H1 (cell line): Measurements from ENCODE around the gene MREG. TPM values are rescaled to one million over a fixed set of nuclear protein-coding genes. Genes with fewer than 3 reads are reported as not detected.

Source experiments
- CTCF ChIA-PET: fragments of 300-600 bp; sonication (Branson Sonifier 250); formaldehyde crosslinking; loops from one replicate; lab custom pipeline; 2021; ENCODE audit not compliant: partially characterized antibody; lab: Charles Lee
- POLR2A ChIA-PET: fragments of 300-600 bp; sonication (Branson Sonifier 250); formaldehyde crosslinking; loops from one replicate; lab custom pipeline; 2021; ENCODE audit warnings: inconsistent platforms; ENCODE audit not compliant: partially characterized antibody; lab: Charles Lee
- DNase-seq, 2 experiments: peaks; one replicate each; pipeline versions ENCODE4 v3.0.0 to v3.0.0-alpha.2; 2010 to 2022; ENCODE audit warnings: low spot score in 2 of 2, low read depth in 1 of 2, mixed read lengths in 1 of 2
- FAIRE-seq: peaks from 2 replicates; lab custom pipeline; 2011; peaks lifted over from hg19 to GRCh38; lab: Jason Lieb, UNC
- H2AFZ ChIP-seq: 2 replicates; pipeline ENCODE4 v1.8.1; 2012; ENCODE audit warnings: low read length, inconsistent platforms
- H2AK5ac ChIP-seq: 2 replicates; pipeline ENCODE4 v1.6.1; 2013; ENCODE audit warnings: low read depth, low read length
- H2BK120ac ChIP-seq: replicated peaks from 2 replicates; pipeline ENCODE3; 2013; ENCODE audit warnings: low read depth, low read length, inconsistent platforms
- H2BK12ac ChIP-seq: 2 replicates; pipeline ENCODE4 v1.6.1; 2013; ENCODE audit warnings: low read depth, low read length
- H2BK15ac ChIP-seq: 2 replicates; pipeline ENCODE4 v1.6.1; 2013; ENCODE audit warnings: low read length
- H2BK20ac ChIP-seq: 2 replicates; pipeline ENCODE4 v1.6.1; 2013; ENCODE audit warnings: low read length
- H2BK5ac ChIP-seq: 2 replicates; pipeline ENCODE4 v1.6.1; 2013; ENCODE audit warnings: low read depth, low read length
- H3K14ac ChIP-seq: 2 replicates; pipeline ENCODE4 v1.6.1; 2013; ENCODE audit warnings: inconsistent platforms; ENCODE audit not compliant: insufficient read length
- H3K18ac ChIP-seq: 2 replicates; pipeline ENCODE4 v1.6.1; 2013; ENCODE audit warnings: low read length; ENCODE audit errors: extremely low read depth
- H3K23ac ChIP-seq: 2 replicates; pipeline ENCODE4 v1.6.1; 2013; ENCODE audit warnings: inconsistent platforms; ENCODE audit not compliant: insufficient read length
- H3K23me2 ChIP-seq: 2 replicates; pipeline ENCODE4 v1.6.1; 2013; ENCODE audit warnings: low read depth, low read length
- H3K27ac ChIP-seq: 2 replicates; pipeline ENCODE4 v1.6.1; 2011; ENCODE audit warnings: low read depth, low read length, inconsistent platforms
- H3K27me3 ChIP-seq, 4 experiments: replicated peaks in 1 of 4; 1 replicate in 1 of 4; 2 replicates in 3 of 4; pipeline versions ENCODE4 v1.6.1 to v1.8.1; 2011 to 2013; ENCODE audit warnings: low read length in 3 of 4, mild to moderate bottlenecking in 3 of 4, inconsistent platforms in 2 of 4, mixed read lengths in 2 of 4, moderate library complexity in 1 of 4; ENCODE audit not compliant: control insufficient read depth in 3 of 4, insufficient read depth in 3 of 4; ENCODE audit errors: extremely low read depth in 1 of 4
- H3K36me3 ChIP-seq, 4 experiments: 2 replicates each; pipeline versions ENCODE4 v1.6.1 to v1.8.1; 2011 to 2013; ENCODE audit warnings: mild to moderate bottlenecking in 4 of 4, low read length in 3 of 4, moderate library complexity in 2 of 4, control low read depth in 1 of 4, inconsistent platforms in 1 of 4; ENCODE audit not compliant: insufficient read depth in 4 of 4, control insufficient read depth in 2 of 4
- H3K4ac ChIP-seq: replicated peaks from 2 replicates; pipeline ENCODE3; 2013; ENCODE audit warnings: low read length, low read depth, mixed read lengths, inconsistent platforms; ENCODE audit not compliant: insufficient read length
- H3K4me1 ChIP-seq, 4 experiments: replicated peaks in 1 of 4; 1 replicate in 1 of 4; 2 replicates in 3 of 4; pipeline versions ENCODE4 v1.6.1 to v1.8.1; 2011 to 2013; ENCODE audit warnings: low read length in 3 of 4, inconsistent platforms in 2 of 4, mixed read lengths in 1 of 4; ENCODE audit not compliant: insufficient read depth in 4 of 4, control insufficient read depth in 3 of 4
- H3K4me2 ChIP-seq, 2 experiments: 2 replicates each; pipeline versions ENCODE4 v1.6.1 to v1.8.1; 2011 to 2013; ENCODE audit warnings: low read depth in 2 of 2, low read length in 2 of 2, control low read depth in 1 of 2, inconsistent platforms in 1 of 2, mild to moderate bottlenecking in 1 of 2; ENCODE audit not compliant: insufficient read depth in 1 of 2
- H3K4me3 ChIP-seq, 4 experiments: fragments of 200-600, 300-600 bp in 1 of 4; sonication (generic), shearing (Covaris generic), sonication (Bioruptor Twin) in 1 of 4; 2 replicates each; pipeline versions ENCODE4 v1.5.1 to v1.8.1; 2011 to 2016; ENCODE audit warnings: low read length in 4 of 4, low read depth in 3 of 4, control low read depth in 2 of 4, inconsistent platforms in 2 of 4, mild to moderate bottlenecking in 2 of 4, mixed read lengths in 1 of 4, moderate library complexity in 1 of 4; ENCODE audit not compliant: insufficient read depth in 2 of 4; ENCODE audit errors: extremely low read depth in 1 of 4
- H3K56ac ChIP-seq: replicated peaks from 2 replicates; pipeline ENCODE3; 2013; ENCODE audit warnings: low read depth, mild to moderate bottlenecking, mixed read lengths, low read length, inconsistent platforms; ENCODE audit not compliant: insufficient read length
- H3K79me1 ChIP-seq: 2 replicates; pipeline ENCODE4 v1.6.1; 2013; ENCODE audit warnings: low read depth, low read length, control low read depth
- H3K79me2 ChIP-seq, 2 experiments: 2 replicates each; pipeline versions ENCODE4 v1.6.1 to v1.8.1; 2012 to 2013; ENCODE audit warnings: low read length in 2 of 2, mild to moderate bottlenecking in 2 of 2, inconsistent platforms in 1 of 2; ENCODE audit not compliant: insufficient read depth in 2 of 2, control insufficient read depth in 1 of 2
- H3K9ac ChIP-seq, 4 experiments: replicated peaks in 1 of 4; 1 replicate in 1 of 4; 2 replicates in 3 of 4; pipeline versions ENCODE4 v1.6.1 to v1.8.1; 2011 to 2013; ENCODE audit warnings: low read depth in 3 of 4, low read length in 3 of 4, control low read depth in 2 of 4, mild to moderate bottlenecking in 2 of 4, moderate library complexity in 2 of 4, inconsistent platforms in 1 of 4; ENCODE audit errors: extremely low read depth in 1 of 4
- H3K9me3 ChIP-seq, 2 experiments: 2 replicates each; pipeline versions ENCODE4 v1.6.1 to v1.8.1; 2012 to 2013; ENCODE audit warnings: mild to moderate bottlenecking in 2 of 2, moderate library complexity in 2 of 2, control low read depth in 1 of 2, inconsistent platforms in 1 of 2, low read depth in 1 of 2, low read length in 1 of 2, mixed read lengths in 1 of 2; ENCODE audit not compliant: insufficient read depth in 2 of 2
- H4K20me1 ChIP-seq, 2 experiments: replicated peaks in 1 of 2; 2 replicates each; pipeline versions ENCODE3 to v1.8.1; 2011 to 2013; ENCODE audit warnings: inconsistent platforms in 2 of 2, low read length in 2 of 2, mild to moderate bottlenecking in 1 of 2; ENCODE audit not compliant: insufficient read depth in 2 of 2, control insufficient read depth in 1 of 2
- H4K5ac ChIP-seq: 2 replicates; pipeline ENCODE4 v1.6.1; 2013; ENCODE audit warnings: low read length, low read depth, mixed read lengths, inconsistent platforms; ENCODE audit not compliant: insufficient read length
- H4K8ac ChIP-seq: 2 replicates; pipeline ENCODE4 v1.8.0; 2013; ENCODE audit warnings: mild to moderate bottlenecking, moderate library complexity, low read length, inconsistent platforms; ENCODE audit not compliant: insufficient read depth; ENCODE audit errors: extremely low read depth
- H4K91ac ChIP-seq: replicated peaks from 2 replicates; pipeline ENCODE3; 2013; ENCODE audit warnings: low read length, mixed read lengths, inconsistent platforms; ENCODE audit not compliant: insufficient read length
- CEBPB ChIP-seq: IDR thresholded peaks from 2 replicates; pipeline ENCODE4 v1.6.1; 2012; ENCODE audit warnings: low read depth, low read length
- EGR1 ChIP-seq: IDR thresholded peaks from 2 replicates; pipeline ENCODE4 v1.6.1; 2011; ENCODE audit warnings: low read depth, low read length, borderline replicate concordance
- GTF2F1 ChIP-seq: IDR thresholded peaks from 2 replicates; pipeline ENCODE4 v1.6.1; 2012; ENCODE audit warnings: low read depth, low read length, improper control_type of control experiment, borderline replicate concordance
- JUN ChIP-seq: IDR thresholded peaks from 2 replicates; pipeline ENCODE4 v1.6.1; 2011; ENCODE audit warnings: low read depth, mild to moderate bottlenecking, improper control_type of control experiment, low read length
- KDM5A ChIP-seq: fragments of 200-600 bp; IDR thresholded peaks from 2 replicates; pipeline ENCODE4 v1.7.1; 2012; ENCODE audit warnings: mild to moderate bottlenecking, low read length, inconsistent platforms, mixed read lengths
- POU5F1 ChIP-seq: IDR thresholded peaks from 2 replicates; pipeline ENCODE4 v1.6.1; 2011; ENCODE audit warnings: low read depth, mild to moderate bottlenecking, low read length, moderate library complexity
- RAD21 ChIP-seq, 2 experiments: IDR thresholded peaks in 1 of 2; conservative IDR thresholded peaks in 1 of 2; 2 replicates each; pipeline ENCODE4 v1.6.1; 2011; ENCODE audit warnings: low read depth in 2 of 2, low read length in 2 of 2, improper control_type of control experiment in 1 of 2, inconsistent platforms in 1 of 2, mild to moderate bottlenecking in 1 of 2, moderate library complexity in 1 of 2
- SIN3A ChIP-seq, 2 experiments: IDR thresholded peaks in 1 of 2; conservative IDR thresholded peaks in 1 of 2; 2 replicates each; pipeline ENCODE4 v1.6.1; 2011 to 2012; ENCODE audit warnings: low read length in 2 of 2, improper control_type of control experiment in 1 of 2, low read depth in 1 of 2, mild to moderate bottlenecking in 1 of 2
- SIRT6 ChIP-seq: IDR thresholded peaks from one replicate; pipeline ENCODE4 v1.7.1; 2012; ENCODE audit warnings: low read length, inconsistent platforms
- SP4 ChIP-seq: IDR thresholded peaks from 2 replicates; pipeline ENCODE4 v1.6.1; 2012; ENCODE audit warnings: low read length, inconsistent platforms
- polyA plus RNA-seq, 7 experiments: library from polyadenylated mRNA; depleted of rRNA in 3 of 7; stranded (reverse) in 5 of 7; unstranded in 2 of 7; fragments of >200 nt in 5 of 7; fragments of 200-250 nt in 2 of 7; gene quantifications; 1 replicate in 5 of 7; 2 replicates in 1 of 7; 4 replicates in 1 of 7; pipeline versions ENCODE4 v1.2.1 to v1.2.3, GENCODE V29; 2011 to 2013; ENCODE audit warnings: missing spikeins in 2 of 7, mixed read lengths in 2 of 7
- total RNA-seq: library from RNA; stranded (reverse); fragmentation: NEBNext Ultra II Directional; extraction: Animal tissue kit (Norgen Biotek cat#: 25700); gene quantifications from 2 replicates; pipeline ENCODE4 v1.2.1, GENCODE V29; 2021
- TF ChIP-seq, protein P1 (sequence below), 3 experiments: IDR thresholded peaks; 1 replicate in 2 of 3; 2 replicates in 1 of 3; pipeline versions ENCODE4 v1.5.1 to v1.6.1; 2011; ENCODE audit warnings: low read length in 3 of 3, mild to moderate bottlenecking in 3 of 3, inconsistent platforms in 2 of 3, low read depth in 1 of 3, moderate library complexity in 1 of 3; ENCODE audit not compliant: insufficient read depth in 1 of 3; ENCODE audit errors: control extremely low read depth in 1 of 3
- TF ChIP-seq, protein P2 (sequence below): IDR thresholded peaks from 2 replicates; pipeline ENCODE4 v1.6.1; 2012; ENCODE audit warnings: inconsistent platforms

The MREG gene
- total and polyA plus RNA-seq, 2 of the 8 experiments (the other 6 are each of a cell fraction or from before 2014, with no cell fraction given) = 7.5 to 31.9 TPM

DNA sequence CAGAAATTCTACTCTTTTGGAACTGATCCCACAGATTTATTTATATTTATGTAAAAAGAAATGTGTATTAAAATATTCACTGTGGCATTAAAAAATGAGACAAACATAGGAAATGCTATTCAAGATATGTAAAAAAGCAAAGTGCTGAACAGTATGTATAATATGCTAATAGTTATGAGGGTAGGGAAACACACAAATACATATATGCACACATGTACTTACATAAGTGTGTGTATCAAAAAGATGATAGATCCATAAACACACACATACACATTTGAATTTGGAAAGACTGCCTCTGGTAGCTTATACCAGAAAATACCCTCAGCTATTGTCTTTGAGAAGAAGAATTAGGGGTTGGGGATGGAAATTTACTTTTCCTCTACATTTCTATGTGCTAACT lies 103.2 kb downstream of the MREG start:
- no peak overlapping the region for H2BK12ac ChIP-seq
- H2AK5ac ChIP-seq = no peak overlapping the region
- TF ChIP-seq CEBPB (no peak), KDM5A (no peak), POU5F1 (no peak), SP4 (no peak), JUN (no peak), RAD21 (IDR thresholded peaks at IDR 0.05 in 1 of 2, conservative IDR thresholded peaks at IDR 0.05 in 1 of 2; ENCODE audit: low read depth in 2 of 2, low read length in 2 of 2) (no peak), GTF2F1 (no peak), SIRT6 (no peak), EGR1 (no peak), SIN3A (conservative IDR thresholded peaks at IDR 0.05 in 1 of 2, IDR thresholded peaks at IDR 0.05 in 1 of 2; ENCODE audit: low read depth in 1 of 2, low read length in 2 of 2) (no peak)
- TF ChIP-seq, protein P1, sequence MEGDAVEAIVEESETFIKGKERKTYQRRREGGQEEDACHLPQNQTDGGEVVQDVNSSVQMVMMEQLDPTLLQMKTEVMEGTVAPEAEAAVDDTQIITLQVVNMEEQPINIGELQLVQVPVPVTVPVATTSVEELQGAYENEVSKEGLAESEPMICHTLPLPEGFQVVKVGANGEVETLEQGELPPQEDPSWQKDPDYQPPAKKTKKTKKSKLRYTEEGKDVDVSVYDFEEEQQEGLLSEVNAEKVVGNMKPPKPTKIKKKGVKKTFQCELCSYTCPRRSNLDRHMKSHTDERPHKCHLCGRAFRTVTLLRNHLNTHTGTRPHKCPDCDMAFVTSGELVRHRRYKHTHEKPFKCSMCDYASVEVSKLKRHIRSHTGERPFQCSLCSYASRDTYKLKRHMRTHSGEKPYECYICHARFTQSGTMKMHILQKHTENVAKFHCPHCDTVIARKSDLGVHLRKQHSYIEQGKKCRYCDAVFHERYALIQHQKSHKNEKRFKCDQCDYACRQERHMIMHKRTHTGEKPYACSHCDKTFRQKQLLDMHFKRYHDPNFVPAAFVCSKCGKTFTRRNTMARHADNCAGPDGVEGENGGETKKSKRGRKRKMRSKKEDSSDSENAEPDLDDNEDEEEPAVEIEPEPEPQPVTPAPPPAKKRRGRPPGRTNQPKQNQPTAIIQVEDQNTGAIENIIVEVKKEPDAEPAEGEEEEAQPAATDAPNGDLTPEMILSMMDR (IDR thresholded peaks at IDR 0.05; ENCODE audit: control extremely low read depth in 1 of 3, insufficient read depth in 1 of 3, low read depth in 1 of 3, low read length in 3 of 3) = no peak
- TF ChIP-seq, protein P2, sequence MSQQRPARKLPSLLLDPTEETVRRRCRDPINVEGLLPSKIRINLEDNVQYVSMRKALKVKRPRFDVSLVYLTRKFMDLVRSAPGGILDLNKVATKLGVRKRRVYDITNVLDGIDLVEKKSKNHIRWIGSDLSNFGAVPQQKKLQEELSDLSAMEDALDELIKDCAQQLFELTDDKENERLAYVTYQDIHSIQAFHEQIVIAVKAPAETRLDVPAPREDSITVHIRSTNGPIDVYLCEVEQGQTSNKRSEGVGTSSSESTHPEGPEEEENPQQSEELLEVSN = no peak

More for the DNA sequence above, 103.2 kb downstream of the MREG start:
- Histone ChIP-seq H2BK15ac (no peak overlapping the region), H3K9ac (no peak overlapping the region), H3K23me2 (no peaks in the 10 kb centered on the region), H3K79me2 (no peaks in the 10 kb centered on the region), H3K14ac (no peak overlapping the region), H4K91ac (no peak overlapping the region), H3K79me1 (no peaks in the 10 kb centered on the region), H3K4ac (no peak overlapping the region), H3K36me3 (no peaks in the 10 kb centered on the region), H3K4me2 (no peak overlapping the region), H3K23ac (no peak overlapping the region), H3K18ac (no peak overlapping the region), H2BK120ac (no peak overlapping the region), H3K9me3 (peaks cover 0 to 2% of the 10 kb centered on the region in 2 experiments; a peak in 1 of 4 replicates), H4K8ac (no peak overlapping the region), H2BK5ac (no peak overlapping the region), H3K27ac (no peak overlapping the region), H3K56ac (no peak overlapping the region), H3K4me3 (no peak overlapping the region), H4K5ac (no peak overlapping the region), H4K20me1 (no peaks in the 10 kb centered on the region), H3K4me1 (no peaks in the 10 kb centered on the region), H2AFZ (no peak overlapping the region), H3K27me3 (no peaks in the 10 kb centered on the region), H2BK20ac (no peak overlapping the region)
- DNase-seq (no peak), FAIRE-seq (no peak)
- CTCF ChIA-PET = interaction anchor here (1.3 kb wide), 1 partner anchor 83 kb away, joined by 3 read pairs; no protein-coding TSS in a partner anchor
- POLR2A ChIA-PET = no interaction called here
